Mucosa of gallbladder (tissue), 1 donor: ENCODE results near the gene FASN. TPM values are rescaled to one million over a fixed set of nuclear protein-coding genes. Genes with fewer than 3 reads are reported as not detected.

ENCODE experiments used
- DNase-seq: peaks from one replicate; pipeline ENCODE4 v3.0.0-alpha.2; 2020; ENCODE audit warnings: low spot score
- total RNA-seq: library from RNA; stranded (reverse); gene quantifications from one replicate; pipeline ENCODE4 v1.2.1, GENCODE V29; 2021
- donor health status: DM: no; HTN: no; CAD: no.

Gene FASN
- total RNA-seq, 1 donor from 2014 or later = 181 TPM

DNA sequence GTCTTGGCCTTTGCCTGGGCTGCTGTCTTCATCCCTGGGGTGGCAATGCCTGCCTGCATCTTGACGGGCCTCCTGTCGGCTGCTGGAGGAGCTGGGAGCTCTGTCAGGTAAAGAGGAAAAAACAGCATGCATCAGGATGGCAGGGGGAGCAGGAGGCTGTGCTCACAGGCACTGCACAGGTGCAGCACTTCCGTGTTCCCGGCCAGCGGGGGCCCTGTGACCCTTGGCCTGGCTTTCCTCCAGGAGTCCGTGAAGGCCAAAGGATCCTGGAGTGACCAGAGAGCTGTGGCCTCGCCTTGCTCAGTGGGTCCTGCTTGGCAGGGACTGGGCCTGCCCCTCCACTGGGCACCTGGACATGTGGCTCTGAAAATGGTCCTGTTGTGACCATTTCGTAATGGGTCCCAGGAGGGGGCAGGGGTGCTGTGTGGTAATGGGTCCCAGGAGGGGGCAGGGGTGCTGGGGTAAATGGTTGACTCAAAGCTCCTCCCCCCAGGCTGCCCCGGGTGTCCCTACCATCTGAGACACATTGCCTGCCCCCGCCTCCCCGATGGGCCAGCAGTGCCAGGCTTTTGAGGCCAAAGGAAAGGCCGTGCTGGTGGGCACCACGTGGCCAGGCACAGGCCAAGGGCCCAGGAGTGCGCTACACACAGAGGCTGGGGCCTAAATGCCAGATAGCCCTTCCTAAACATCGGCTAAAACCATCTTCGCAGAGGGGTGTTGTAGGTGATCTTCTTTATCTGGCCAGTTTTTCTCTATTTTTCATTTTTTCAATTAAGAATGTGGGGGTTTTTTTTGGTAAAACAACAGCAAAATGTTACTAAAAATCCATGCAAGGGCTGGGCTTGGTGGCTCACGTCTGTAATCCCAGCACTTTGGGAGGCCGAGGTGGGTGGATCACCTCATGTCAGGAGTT lies 4.0 kb upstream of the FASN start:
- DNase-seq = no peak

DNA sequence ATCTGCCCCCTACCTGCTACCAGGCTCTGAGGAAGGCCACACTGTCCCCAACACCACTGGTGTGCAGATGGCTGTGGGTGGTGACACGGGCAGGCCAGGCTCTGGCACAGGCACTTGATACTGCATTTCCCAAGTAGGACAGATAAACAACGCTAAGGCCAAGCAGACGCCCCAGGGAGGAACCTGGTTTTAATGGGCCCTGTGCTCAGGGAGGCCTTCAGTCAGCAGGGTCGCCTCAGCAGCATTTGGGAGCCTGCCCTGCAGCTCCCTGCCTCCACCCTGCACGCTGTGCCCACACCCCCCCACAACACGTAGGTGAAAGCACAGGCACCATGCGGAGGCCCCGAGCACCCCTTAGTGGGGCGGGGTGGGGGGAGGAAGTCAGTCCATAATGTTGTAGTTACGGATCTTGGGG lies 3.3 kb upstream of the FASN start:
- no peak for DNase-seq

DNA sequence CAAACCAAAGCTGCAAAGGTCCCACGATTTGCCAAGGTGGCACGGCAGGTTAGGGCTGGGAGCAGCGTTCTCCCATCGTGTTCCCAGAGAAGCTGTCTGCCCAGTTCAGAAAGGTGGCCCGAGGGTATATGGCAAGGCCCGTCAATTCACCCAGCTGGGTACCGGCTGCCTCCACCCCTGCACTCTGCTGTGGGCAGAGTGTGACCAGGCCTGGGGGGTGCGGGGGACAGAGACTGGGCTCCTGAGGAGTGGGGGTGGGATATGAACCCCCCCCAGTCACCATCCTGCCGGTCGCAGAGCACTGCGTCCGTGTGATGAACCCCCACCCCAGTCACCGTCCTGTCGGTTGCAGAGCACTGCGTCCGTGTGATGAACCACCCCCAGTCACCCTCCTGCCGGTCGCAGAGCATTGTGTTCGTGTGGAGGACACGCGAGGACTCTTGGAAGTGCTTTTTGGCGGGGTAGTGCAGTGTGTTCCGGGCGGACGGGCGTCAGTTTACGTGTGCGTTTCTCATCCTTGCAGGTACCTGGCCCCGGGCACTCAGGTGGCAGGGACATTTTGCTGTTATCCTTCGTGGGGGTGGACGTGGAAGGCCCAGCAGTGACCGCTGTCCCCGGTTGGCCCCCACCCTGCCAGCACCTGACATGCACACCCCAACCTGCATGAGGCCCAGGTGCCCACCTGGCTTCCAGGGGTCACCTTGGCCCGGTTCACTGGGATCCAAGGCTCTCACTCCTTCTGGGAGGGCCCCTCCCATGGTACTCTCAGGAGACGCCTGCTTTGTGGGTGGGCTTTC lies 2.7 kb upstream of the FASN start:
- DNase-seq = no peak

DNA sequence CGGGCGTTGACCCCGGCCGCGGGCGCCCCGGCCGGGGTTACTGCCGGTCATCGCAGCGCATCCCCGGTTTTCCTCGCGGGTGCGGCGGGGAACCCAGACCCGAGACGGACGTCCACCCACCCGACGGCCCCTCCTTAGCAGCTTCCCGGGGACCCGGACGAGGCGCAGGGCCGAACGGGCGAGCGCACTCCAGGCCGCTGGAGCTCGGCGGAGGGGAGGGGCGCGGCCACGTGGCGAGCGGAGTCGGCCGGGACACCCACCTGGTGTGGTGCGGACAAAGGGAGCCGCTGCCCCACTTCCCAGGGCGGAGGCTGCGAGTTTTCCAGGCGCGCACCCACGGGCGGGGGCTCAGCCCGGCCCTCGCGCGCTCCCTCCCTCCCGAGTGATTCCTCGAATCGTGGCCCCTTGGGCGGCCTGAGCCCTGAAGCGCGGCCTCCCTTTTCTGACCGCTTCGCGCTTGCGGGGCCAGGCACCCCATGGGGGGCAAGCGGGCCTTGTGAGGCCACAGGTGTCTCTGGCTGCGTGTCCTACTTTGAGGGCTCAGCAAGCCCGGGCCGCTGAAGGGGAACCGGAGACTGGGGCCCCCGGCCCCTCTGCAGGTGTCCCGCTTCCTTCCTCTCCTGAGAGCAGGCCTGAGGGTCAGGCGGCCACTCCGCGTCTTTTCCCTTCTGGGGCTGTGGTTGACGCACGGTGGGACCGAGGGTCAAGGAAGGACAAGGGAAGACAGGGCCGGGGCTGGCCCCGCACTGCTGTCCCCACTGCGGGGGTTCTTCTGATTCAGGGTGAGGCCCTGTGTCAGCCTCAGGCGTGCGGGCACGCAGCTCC lies 1.1 kb upstream of the FASN start:
- no peak for DNase-seq

DNA sequence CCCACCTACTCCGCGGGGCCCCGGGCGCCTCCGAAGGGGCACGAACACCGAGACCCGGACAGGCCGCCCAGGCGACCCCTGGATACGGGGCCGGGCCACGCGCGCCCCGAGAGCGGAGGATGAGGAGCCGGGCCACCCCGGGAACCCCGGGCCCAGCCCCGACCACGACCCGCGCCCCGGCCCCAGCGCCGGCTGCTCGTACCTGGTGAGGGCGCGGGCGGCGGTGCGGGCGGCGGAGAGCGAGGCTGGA lies 192 bp downstream of the FASN start:
- no peak for DNase-seq

DNA sequence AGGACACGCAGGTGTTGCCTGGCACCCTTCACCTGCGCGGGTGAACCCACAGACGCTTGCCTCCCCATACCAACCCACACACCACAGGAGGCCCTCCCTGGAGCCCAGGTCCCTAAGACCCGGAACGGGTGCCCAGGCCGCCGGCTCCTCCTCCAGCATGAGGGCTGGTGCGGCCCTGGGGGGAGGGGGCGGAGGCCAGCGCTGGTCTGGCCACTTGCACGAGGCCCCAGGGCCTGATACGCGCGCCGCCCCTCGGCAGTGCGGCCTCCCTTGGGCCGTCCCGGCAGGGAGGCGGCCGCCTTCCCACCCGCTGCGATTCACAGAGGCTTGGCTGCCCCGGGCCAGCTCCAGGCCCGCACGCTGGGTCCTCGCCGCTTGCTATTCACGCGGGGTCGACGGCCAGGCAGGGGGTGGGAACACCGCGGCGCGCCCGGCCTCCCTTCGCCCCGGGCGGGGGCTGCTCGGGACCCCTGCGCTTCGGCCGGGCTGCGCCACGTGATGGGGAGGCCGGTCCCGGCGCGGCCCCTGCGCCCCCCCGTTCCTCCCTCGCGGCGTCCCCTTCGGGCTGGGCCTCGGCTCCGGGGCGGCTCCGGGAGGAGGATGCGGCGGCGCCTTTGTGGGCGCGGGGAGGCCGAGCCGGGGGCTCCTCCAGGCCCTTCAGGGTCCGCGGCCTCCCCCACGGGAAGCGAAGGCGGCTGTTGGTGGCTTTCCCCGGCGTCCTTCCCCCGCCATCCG lies 685 bp downstream of the FASN start:
- no peak for DNase-seq

DNA sequence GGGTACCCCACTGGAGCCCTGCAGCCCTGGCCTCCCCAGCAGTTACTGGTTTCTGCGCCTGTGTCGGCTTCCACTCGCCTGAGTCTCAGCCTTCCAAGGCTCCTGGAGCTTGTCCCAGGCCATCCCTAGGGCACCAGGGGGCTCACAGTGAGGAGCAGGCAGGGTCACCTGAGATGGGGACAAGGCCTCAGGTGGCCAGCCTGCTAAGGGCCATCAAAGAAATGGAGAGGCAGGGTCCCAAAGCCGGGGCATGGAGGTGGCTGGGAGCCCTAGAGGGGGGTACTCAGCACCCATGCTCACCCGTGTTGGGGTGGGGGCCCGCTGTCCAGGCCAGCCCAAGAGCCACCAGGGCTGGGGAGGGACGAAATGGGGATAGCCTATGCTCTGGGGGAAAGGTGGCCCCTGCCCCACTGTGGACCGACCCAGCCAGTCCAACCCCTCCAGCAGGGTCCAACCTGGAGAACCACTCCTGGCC lies 1.3 kb downstream of the FASN start:
- no peak for DNase-seq

DNA sequence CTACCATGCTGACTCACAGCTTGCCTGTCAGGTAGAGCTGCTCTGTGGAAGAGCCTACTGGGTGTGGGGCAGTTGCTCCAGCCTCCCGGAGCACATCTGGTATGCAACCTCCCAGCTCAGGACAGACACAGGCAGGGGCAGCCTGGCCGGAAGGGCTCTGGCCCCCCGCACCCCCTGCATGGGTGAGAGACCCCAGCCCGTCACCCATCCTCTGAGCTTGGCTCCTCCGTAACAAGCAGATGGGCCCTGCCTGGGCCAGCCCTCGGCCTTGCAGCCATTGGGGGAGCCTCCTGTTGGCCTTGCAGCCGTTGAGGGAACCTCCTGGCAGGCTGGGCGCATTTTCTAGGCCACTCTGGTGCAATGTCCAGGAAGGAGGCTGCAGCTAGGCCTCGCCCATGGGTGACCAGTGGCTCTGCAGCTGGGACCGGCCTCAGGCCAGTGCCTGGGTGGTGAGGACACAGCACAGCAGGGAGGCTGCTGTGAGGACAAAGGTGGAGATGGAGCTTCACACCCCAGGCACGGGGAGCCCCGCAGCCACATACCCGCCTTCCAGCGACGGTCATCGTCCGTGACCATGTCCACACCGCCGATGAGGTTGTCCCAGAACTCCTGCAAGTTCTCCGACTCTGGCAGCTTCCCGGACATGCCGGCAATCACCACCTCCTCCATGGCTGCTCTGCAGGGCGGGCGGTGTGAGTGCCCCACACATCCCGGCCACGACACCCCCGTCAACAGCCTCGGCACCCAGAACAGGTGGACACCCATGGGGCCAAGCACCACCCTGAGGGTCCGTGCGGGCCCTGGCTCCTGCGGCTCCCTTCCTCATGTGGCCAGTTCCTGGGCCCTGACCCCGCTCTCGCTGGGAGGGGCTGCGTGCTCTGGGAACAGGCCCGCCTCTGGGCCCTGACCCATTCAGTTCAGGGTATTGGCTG lies 2.0 kb downstream of the FASN start:
- DNase-seq = no peak

DNA sequence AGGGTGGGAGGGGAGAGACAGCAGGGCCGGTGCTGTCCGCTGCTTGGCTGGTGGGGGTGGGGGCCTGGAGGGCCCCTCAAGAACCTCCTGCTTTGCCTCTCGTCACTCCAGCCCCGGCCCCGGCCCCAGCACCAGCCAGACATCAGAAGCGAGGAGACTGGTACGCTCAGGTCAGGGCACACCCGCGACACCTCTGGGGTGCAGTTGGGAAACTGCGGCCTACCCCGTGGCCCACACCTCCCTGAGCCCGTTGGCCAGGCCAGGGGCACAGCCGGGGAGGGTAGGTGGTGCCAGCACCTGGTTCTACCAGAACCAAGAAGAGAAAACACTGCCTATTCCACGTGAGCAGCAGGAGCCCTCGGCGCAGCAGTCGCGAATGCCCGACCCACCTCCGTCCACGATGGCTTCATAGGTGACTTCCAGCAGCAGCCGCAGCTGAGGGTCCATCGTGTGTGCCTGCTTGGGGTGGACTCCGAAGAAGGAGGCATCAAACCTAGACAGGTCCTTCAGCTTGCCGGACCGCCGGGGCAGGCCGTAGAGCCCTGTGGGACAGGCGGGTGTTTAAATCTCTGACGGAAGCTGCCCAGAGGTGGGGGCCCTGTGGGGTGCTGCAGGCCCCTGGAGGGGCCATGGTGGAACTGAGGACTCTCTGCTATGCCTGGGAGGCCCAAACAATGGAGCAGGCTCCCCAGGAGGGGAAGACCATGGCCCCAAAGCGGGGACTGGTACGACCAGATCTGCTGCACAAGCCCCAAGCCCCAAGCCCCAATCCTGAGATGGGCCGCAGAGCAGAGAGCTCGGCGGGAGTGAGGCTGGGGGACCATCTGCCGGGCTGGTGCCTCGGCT lies 2.9 kb downstream of the FASN start:
- DNase-seq = no peak

DNA sequence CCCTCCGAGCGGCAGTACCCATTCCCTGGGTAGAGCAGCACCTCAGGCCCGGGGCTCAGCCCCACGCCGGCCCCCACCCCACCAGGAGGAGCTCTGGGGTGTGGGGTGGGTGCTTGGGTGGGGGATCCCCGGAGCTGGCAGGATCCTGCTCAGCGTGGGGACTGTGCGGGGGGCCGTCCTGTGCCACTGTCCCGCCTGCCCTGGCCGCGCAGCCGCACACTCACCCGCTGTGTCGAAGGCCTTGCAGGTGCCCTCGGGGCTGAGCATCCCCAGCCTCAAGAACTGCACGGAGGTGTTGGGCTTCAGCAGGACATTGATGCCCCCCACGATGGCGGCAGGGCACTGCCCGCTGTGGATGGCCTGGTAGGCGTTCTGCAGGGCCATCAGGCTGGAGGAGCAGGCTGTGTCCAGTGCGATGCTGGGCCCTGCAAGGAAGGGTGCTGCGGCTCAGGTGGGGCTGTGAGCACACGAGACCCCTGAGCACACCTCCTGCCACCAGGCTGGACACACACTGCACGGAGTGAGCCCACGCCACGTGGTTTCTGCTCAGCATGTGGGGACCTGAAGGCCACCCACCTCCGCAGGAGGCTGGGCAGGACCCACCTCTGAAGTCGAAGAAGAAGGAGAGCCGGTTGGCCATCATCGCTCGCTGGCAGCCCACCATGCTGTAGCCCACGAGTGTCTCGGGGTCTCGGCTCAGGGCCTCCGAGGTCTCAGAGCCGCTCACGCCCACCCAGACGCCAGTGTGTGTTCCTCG lies 4.9 kb downstream of the FASN start:
- no peak for DNase-seq

DNA sequence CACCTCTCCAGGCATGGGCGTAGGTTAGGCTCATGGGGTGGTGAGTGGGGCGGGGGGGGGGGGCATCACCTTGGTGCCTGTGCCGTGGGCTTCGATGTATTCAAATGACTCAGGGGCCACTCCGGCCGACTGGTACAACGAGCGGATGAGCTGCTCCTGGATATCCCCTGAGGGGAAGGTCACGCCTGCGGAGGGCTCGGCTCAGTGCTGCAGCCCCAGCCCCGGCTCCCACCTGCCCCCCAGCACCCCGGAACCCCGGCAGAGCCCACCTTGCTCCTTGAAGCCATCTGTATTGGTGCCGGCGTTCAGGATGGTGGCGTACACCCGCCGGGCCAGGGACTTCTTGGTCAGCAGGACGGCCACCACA lies 5.4 kb downstream of the FASN start:
- no peak for DNase-seq

DNA sequence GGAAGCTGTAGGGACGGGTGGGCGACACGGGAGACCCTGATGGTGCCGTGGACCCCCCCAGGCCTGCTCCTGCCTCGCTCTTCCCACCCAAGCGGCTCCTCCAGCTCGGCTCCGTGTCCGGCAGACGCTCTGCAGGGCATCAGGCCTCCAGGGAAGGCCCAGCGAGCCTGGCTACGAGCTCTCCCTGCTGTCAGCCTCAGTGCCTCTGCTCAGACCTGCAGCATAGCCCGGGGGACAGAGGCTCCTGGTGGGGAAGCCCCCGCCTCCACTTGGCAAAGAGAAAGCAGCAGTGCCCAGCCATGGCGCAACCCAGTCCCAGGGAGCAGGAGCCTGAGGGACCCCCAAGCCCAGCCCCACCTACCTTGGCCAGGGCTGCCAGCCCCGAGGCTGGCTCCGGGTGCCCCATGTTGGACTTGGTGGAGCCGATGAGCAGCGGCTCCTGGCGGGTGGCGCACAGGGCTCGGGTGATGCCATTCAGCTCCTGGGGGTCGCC lies 5.9 kb downstream of the FASN start:
- DNase-seq = no peak

DNA sequence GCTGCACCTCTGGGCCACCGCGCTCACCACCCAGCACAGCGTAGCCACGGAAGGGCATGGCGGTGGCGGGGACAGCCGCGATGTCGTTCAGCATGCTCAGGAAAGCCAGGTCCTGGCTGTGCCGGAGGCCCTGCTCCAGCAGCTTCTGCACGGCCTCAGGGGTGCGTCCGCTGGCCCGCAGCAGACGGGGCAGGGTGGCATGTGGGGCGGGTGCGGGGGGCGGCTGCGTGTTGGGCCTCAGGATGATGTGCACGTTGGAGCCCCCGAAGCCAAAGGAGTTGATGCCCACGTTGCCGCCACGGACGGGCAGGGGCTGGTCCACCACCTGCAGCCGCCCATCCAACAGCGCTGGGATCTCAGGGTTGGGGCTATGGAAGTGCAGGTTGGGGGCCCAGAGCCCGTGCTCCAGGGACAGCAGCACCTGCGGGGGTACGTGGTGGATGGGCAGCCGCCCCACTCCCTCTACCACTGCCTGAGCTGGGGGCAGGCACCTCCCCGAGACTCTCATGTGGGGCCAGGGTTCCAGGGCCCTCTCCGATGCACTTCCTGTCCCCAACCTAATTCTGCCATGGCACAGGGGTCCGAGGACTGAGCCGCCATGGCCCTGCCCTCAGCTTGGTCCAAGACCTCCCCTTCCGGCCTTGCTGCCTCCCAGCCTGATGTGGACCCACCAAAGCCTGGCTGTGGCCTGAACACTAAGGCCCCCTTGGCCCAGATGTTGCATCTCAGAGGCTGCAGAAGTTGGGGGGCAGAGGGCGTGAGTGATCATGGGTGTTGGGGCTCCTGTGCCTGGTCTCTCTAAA lies 6.6 kb downstream of the FASN start:
- no peak for DNase-seq

DNA sequence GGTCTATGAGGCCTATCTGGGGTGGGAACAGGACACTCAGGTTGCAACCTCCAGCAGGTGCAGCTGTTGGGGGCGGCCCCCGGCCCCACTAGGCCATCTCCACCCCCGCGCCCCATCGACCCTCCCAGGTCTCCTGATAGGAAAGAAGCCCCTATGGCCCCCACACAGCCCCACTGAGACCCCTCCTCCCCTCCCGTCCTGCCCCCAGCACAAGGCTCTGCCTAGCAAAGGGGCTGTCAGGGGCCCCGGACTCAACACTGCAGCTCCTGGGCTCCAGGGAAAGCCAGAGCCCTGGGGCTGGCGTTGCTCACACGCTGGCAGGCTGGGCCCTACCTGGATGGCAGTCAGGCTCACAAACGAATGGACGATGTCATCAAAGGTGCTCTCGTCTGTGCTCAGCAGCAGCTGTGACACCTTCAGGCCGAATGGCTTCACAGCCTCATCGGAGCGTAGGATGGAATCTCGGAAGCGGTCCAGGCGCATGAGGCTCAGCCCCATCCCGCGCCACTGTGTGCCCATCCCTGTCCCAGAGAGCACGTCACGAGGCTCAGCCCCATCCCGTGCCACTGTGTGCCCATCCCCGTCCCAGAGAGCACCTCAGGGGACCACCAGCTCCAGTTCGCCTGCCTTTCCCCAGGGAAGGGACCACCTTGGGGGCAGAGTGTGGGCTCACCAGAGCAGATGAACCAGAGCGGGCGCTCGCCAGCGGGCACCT lies 7.3 kb downstream of the FASN start:
- no peak for DNase-seq

DNA sequence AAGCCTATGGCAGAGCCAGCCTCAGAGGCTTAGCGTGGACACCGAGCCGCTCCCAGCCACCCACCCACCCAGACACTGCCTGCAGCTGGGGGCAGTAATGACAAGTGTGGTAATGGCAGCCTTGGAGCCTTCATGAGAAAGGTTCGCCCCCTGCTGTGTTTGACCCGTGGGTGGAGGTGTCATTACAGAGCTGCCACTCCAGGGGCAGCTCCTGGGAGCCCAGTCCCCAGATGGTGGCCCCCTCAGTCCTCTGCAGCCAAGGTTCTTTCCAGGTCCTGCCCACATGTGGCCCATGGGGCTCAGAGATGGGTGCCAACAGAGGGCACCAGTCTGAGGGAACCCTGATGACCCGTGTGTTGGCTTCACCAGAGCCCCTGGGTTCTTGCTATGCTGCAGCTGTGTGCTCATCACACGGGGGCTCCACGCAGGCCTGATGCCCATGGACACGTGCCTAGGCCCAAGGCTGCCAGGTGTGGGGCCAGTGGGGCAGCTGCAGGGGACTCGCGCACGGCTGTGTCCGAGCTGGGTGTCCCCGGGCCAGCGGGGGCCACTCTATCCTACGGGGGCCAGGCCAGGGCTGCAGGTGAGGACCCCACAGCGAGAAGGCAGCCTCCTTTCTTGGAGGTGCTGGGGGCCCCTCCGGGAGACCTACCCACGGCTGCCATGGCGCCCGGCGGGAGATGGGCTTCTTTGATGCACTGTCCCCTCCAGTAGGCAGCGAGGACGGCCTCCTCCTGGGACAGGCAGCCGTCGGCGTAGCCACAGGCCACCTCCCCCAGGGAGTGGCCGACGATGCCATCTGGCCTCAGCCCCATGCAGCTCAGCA lies 8.1 kb downstream of the FASN start:
- no peak for DNase-seq
